ENCODE measurements around the gene SLC34A1. TPM values are rescaled to one million over a fixed set of nuclear protein-coding genes. Genes with fewer than 3 reads are reported as not detected.

SLC34A1 gene
- total and polyA plus RNA-seq, 11 donors = not detected

DNA sequence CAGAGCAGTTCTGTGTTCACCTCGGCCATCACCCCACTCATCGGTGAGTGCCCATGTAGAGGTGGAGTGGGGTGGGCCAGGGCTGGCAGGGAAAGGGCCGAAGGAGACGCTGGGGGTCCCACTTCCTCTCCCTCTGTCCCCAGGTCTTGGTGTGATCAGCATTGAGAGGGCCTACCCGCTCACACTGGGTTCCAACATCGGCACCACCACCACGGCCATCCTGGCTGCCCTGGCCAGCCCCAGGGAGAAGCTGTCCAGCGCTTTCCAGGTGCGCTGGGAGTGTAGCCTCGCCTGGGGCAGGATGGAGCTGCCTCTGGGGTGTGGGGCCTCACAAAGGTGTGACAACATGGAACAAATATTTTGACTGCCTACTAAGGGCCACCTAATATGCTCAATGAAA lies 12.6 kb downstream of the SLC34A1 start:
- Histone ChIP-seq H3K4me1 (peaks cover 0 to 11% (median 8%) of the 10 kb centered on the region in 12 donors), H3K9me3 (no peaks in the 10 kb centered on the region), H3K27me3 (peaks cover 25 to 56% (median 39%) of the 10 kb centered on the region in 9 donors), H3K36me3 (no peaks in the 10 kb centered on the region), H3K27ac (no peak overlapping the region), H3K4me3 (no peak overlapping the region)
- no peak for TF ChIP-seq POLR2A (IDR thresholded peaks at IDR 0.05)
- TF ChIP-seq, protein P1, sequence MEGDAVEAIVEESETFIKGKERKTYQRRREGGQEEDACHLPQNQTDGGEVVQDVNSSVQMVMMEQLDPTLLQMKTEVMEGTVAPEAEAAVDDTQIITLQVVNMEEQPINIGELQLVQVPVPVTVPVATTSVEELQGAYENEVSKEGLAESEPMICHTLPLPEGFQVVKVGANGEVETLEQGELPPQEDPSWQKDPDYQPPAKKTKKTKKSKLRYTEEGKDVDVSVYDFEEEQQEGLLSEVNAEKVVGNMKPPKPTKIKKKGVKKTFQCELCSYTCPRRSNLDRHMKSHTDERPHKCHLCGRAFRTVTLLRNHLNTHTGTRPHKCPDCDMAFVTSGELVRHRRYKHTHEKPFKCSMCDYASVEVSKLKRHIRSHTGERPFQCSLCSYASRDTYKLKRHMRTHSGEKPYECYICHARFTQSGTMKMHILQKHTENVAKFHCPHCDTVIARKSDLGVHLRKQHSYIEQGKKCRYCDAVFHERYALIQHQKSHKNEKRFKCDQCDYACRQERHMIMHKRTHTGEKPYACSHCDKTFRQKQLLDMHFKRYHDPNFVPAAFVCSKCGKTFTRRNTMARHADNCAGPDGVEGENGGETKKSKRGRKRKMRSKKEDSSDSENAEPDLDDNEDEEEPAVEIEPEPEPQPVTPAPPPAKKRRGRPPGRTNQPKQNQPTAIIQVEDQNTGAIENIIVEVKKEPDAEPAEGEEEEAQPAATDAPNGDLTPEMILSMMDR (IDR thresholded peaks at IDR 0.05) = no peak
- no peak for DNase-seq
- ATAC-seq = no peak
- 85 to 95% (median 88%) methylated on average over 8 to 10 of the region's 10 CpGs for WGBS, 4 donors
- intact Hi-C loops (cut with DNase I) = no loop called here

GRCh38 chr5:177397875-177398390 lies 13.7 kb downstream of the SLC34A1 start:
- H3K4me3 ChIP-seq = no peak overlapping the region
- no peak overlapping the region for H3K27ac ChIP-seq
- peaks cover 0 to 20% (median 15%) of the 10 kb centered on the region in 12 donors for H3K4me1 ChIP-seq
- intact Hi-C loops (cut with DNase I) = no loop called here
- no peak for TF ChIP-seq POLR2A (IDR thresholded peaks at IDR 0.05)
- TF ChIP-seq, protein P1 (IDR thresholded peaks at IDR 0.05) = no peak
- DNase-seq = no peak
- peaks cover 31 to 67% (median 51%) of the 10 kb centered on the region in 9 donors for H3K27me3 ChIP-seq
- no peaks in the 10 kb centered on the region for H3K9me3 ChIP-seq
- H3K36me3 ChIP-seq = no peaks in the 10 kb centered on the region
- WGBS, 4 donors = 83 to 90% (median 85%) methylated on average over 6 to 16 of the region's 16 CpGs
- ATAC-seq = no peak

GRCh38 chr5:177399997-177400868 lies 16.0 kb downstream of the SLC34A1 start, which contains the start of gene PFN3:
Gene PFN3, minus strand, starts transcription at chr5:177400661. Its CDS starts 85 bp downstream, at chr5:177400576.
- Histone ChIP-seq H3K36me3 (no peaks in the 10 kb centered on the region), H3K27me3 (peaks cover 39 to 83% (median 62%) of the 10 kb centered on the region in 9 donors), H3K27ac (no peak within 1 kb of the TSS), H3K4me3 (no peak within 1 kb of the TSS), H3K9me3 (no peaks in the 10 kb centered on the region), H3K4me1 (peaks cover 8 to 42% (median 32%) of the 10 kb centered on the region in 12 donors)
- 8 to 15% (median 12%) methylated on average over 63 to 92 of the region's 92 CpGs for WGBS, 4 donors
- no peak for TF ChIP-seq POLR2A (IDR thresholded peaks at IDR 0.05)
- TF ChIP-seq, protein P1 (IDR thresholded peaks at IDR 0.05) = no peak
- ATAC-seq (no peak), DNase-seq (no peak)
- intact Hi-C loops (cut with DNase I) = loop anchor here in 2 of 10 donors (5.0 to 10.0 kb wide), 3 partner anchors 52 to 205 kb away; partner anchors contain the start of gene B4GALT7 (in 1 of the 2)
